Measurements from ENCODE around the gene ENTPD1. TPM values are rescaled to one million over a fixed set of nuclear protein-coding genes. Genes with fewer than 3 reads are reported as not detected.

The ENTPD1 gene
- polyA plus RNA-seq, 2 of the 4 experiments (the other 2 are of a cell fraction), result 0.08 to 0.14 TPM

DNA sequence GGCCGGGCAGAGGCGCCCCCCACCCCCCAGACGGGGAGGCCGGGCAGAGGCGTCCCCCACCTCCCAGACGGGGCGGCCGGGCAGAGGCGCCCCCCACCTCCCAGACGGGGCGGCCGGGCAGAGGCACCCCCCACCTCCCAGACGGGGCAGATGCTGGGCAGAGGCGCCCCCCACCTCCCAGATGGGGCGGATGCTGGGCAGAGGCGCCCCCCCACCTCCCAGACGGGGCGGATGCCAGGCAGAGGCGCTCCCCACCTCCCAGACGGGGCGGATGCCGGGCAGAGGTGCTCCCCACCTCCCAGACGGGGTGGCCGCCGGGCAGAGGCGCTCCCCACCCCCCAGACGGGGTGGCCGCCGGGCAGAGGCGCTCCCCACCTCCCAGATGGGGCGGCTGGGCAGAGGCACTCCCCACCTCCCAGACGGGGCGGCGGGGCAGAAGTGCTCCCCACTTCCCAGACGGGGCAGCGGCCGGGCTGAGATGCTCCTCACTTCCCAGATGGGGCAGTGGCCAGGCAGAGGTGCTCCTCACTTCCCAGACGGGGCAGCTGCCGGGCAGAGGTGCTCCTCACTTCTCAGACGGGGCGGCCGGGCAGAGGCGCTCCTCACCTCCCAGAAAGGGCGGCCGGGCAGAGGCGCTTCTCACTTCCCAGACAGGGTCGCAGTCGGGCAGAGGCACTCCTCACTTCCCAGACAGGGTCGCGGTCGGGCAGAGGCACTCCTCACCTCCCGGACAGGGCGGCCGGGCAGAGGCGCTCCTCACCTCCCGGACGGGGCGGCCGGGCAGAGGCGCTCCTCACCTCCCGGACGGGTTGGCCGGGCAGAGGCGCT is 53.6 kb downstream of the ENTPD1 start:
- no peak overlapping the region for H3K4me3 ChIP-seq
- FAIRE-seq, result no peak

GRCh38 chr10:95810198-95810976 is 54.4 kb downstream of the ENTPD1 start:
- ChIA-PET POLR2A (no interaction called here), CTCF (interaction anchor here (0.6 to 1.0 kb wide), 2 partner anchors 11 to 758 kb away, joined by 3 to 4 read pairs; no protein-coding TSS in a partner anchor)
- 69% methylated on average over 10 of the region's 20 CpGs for WGBS (ENCODE audit: missing lambda C conversion rate)
- no peaks in the 10 kb centered on the region for H3K4me1 ChIP-seq
- no peak overlapping the region for H3K27ac ChIP-seq
- H3K4me3 ChIP-seq, result no peak overlapping the region
- TF ChIP-seq CEBPB (IDR thresholded peaks at IDR 0.05), result no peak
- TF ChIP-seq PHF8 (IDR thresholded peaks at IDR 0.05; ENCODE audit: borderline replicate concordance, low read depth), result no peak
- TF ChIP-seq REST (IDR thresholded peaks at IDR 0.05), result no peak
- no peak for TF ChIP-seq KDM1A (IDR thresholded peaks at IDR 0.05; ENCODE audit: low read depth)
- no peak for TF ChIP-seq NFE2L2 (conservative IDR thresholded peaks at IDR 0.05; ENCODE audit: low read length)
- TF ChIP-seq ZNF302 (CRISPR knock-in tag; IDR thresholded peaks at IDR 0.05), result no peak
- no peak for TF ChIP-seq ZC3H11A (IDR thresholded peaks at IDR 0.05)
- no peak for TF ChIP-seq ESRRA (IDR thresholded peaks at IDR 0.05; ENCODE audit: borderline replicate concordance, low read length)
- no peak for TF ChIP-seq JUNB (IDR thresholded peaks at IDR 0.05)
- TF ChIP-seq FOXS1 (CRISPR knock-in tag; IDR thresholded peaks at IDR 0.05), result no peak
- peaks cover 4% of the 10 kb centered on the region; the same call in 1 of the 3 replicates for H3K9me3 ChIP-seq
- no peak overlapping the region for H3K4me2 ChIP-seq
- FAIRE-seq (no peak), ATAC-seq (no peak), DNase-seq (ENCODE audit: low read depth in 1 of 2, low spot score in 1 of 2) (no peak)

More for the DNA sequence above, 53.6 kb downstream of the ENTPD1 start:
- POLR2A ChIA-PET, result no interaction called here
- Histone ChIP-seq H3K27ac (no peak overlapping the region), H3K4me2 (no peak overlapping the region), H3K9me3 (peaks cover 4% of the 10 kb centered on the region; the same call in 1 of the 3 replicates), H3K4me1 (no peaks in the 10 kb centered on the region)
- no peak for DNase-seq (ENCODE audit: low read depth in 1 of 2, low spot score in 1 of 2)
- no peak for TF ChIP-seq BHLHE40 (IDR thresholded peaks at IDR 0.05; ENCODE audit: low read depth, low read length)
- no peak for TF ChIP-seq PHF8 (IDR thresholded peaks at IDR 0.05; ENCODE audit: borderline replicate concordance, low read depth)
- TF ChIP-seq JUN (IDR thresholded peaks at IDR 0.05), result no peak
- TF ChIP-seq HDAC2 (IDR thresholded peaks at IDR 0.05), result no peak
- TF ChIP-seq NPAS2 (CRISPR knock-in tag; IDR thresholded peaks at IDR 0.05; ENCODE audit: borderline replicate concordance), result no peak
- TF ChIP-seq KDM5A (IDR thresholded peaks at IDR 0.05), result no peak
- no peak for TF ChIP-seq RAD21 (conservative IDR thresholded peaks at IDR 0.05 in 1 of 2, IDR thresholded peaks at IDR 0.05 in 1 of 2)
- WGBS (ENCODE audit: missing lambda C conversion rate), result 89% methylated on average over 14 of the region's 64 CpGs
- no peak for ATAC-seq
- CTCF ChIA-PET, result no interaction called here

DNA sequence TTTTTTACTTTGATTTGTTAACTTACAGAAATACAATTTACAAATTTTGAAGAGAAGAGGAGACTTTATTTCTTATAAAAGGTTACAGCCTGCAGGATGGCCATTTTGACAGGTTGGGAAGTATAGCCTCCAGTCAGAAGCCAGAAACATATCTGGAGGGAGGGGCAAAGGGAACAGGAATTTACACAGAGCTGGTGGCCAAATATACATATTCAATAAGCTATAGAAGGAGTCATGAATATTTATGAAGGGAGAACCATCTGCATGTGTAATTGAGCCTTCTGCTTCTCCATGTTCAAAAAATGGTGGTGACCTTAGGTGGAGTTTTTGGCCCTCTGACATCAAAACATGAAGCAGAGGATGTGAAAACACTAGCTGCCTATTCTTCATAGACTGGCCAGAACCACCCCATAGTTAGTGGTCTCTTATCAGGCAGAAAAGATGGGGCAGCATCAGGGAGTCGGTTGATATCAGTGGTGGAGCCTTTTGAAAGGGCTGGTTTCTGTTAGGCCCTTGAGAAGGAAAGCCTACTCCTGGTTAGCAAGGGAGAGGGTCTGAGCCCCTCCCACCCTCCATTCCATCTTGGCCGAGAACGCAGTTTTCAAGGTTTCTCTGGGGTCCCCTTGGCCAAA is 57.2 kb downstream of the ENTPD1 start:
- H3K4me2 ChIP-seq, result no peak overlapping the region
- no peak overlapping the region for H3K4me3 ChIP-seq
- ATAC-seq (no peak), DNase-seq (ENCODE audit: low read depth in 1 of 2, low spot score in 1 of 2) (no peak), FAIRE-seq (no peak)
- no peak overlapping the region for H3K27ac ChIP-seq
- CTCF ChIA-PET, result no interaction called here
- no peaks in the 10 kb centered on the region for H3K4me1 ChIP-seq
- POLR2A ChIA-PET, result no interaction called here
- H3K9me3 ChIP-seq, result no peaks in the 10 kb centered on the region
- TF ChIP-seq FOSB (CRISPR knock-in tag; IDR thresholded peaks at IDR 0.05), result no peak
- TF ChIP-seq RAD21 (conservative IDR thresholded peaks at IDR 0.05 in 1 of 2, IDR thresholded peaks at IDR 0.05 in 1 of 2), result no peak
- TF ChIP-seq SREBF2 (IDR thresholded peaks at IDR 0.05), result no peak
- TF ChIP-seq HOXB5 (CRISPR knock-in tag; IDR thresholded peaks at IDR 0.05), result no peak
- TF ChIP-seq JUN (IDR thresholded peaks at IDR 0.05), result no peak
- TF ChIP-seq RARB (CRISPR knock-in tag; IDR thresholded peaks at IDR 0.05), result no peak
- no peak for TF ChIP-seq CHD2 (IDR thresholded peaks at IDR 0.05; ENCODE audit: low read length, partially characterized antibody)
- no peak for TF ChIP-seq ZFP36 (IDR thresholded peaks at IDR 0.05; ENCODE audit: borderline replicate concordance, partially characterized antibody)
- TF ChIP-seq, protein P1, sequence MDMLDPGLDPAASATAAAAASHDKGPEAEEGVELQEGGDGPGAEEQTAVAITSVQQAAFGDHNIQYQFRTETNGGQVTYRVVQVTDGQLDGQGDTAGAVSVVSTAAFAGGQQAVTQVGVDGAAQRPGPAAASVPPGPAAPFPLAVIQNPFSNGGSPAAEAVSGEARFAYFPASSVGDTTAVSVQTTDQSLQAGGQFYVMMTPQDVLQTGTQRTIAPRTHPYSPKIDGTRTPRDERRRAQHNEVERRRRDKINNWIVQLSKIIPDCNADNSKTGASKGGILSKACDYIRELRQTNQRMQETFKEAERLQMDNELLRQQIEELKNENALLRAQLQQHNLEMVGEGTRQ (IDR thresholded peaks at IDR 0.05), result no peak
- WGBS (ENCODE audit: missing lambda C conversion rate), result 24% methylated on average over 3 of the region's 3 CpGs
